GM12873 (cell line): ENCODE results near the gene FN3KRP.

Experiments used
- CTCF ChIP-seq: IDR thresholded peaks from 2 replicates; pipeline ENCODE4 v1.5.1; 2012; ENCODE audit warnings: low read depth, mild to moderate bottlenecking, moderate library complexity, low read length, control low read depth; ENCODE audit not compliant: insufficient read depth; ENCODE audit errors: missing control alignments

The FN3KRP gene

DNA sequence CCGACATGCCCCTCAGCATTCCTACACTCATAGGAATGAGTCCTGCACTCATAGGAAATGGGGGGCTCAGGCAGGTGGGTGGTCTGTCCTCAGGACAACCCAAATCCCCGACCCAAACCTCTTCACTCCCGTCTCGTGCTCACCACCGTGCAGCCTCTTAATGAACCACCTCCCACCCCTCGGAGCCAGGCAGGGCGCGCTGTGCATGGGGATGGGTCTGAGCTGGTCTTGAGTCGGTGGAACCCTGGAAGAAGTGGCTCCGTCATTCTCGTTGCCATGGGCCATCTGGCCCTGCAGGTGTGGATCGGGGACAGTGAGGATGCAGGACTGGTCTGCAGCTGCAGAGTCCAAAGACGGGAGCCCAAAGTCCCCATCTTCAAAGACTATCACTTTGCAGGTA lies 11.6 kb upstream of the FN3KRP start:
- no peak for TF ChIP-seq CTCF

DNA sequence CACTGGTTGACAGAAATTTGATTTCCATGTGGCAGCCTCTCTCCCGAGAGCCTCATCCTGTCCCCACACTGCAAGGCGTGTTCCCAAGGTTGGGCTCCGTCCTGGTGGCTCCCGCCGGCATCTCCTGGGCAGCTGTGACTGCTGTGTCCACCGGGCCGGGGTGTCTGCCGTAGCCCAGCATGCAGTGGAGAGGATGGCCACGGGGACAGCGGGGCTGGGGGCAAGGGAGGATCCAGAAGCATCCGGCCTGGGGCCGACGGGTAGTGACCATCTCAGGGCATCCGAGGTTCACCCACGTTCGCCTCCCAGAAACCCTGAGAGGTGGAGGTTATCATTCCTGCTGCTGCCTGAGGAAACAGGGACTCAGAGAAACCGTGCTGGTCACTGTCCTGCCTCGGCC lies 10.8 kb upstream of the FN3KRP start:
- TF ChIP-seq CTCF, result no peak

DNA sequence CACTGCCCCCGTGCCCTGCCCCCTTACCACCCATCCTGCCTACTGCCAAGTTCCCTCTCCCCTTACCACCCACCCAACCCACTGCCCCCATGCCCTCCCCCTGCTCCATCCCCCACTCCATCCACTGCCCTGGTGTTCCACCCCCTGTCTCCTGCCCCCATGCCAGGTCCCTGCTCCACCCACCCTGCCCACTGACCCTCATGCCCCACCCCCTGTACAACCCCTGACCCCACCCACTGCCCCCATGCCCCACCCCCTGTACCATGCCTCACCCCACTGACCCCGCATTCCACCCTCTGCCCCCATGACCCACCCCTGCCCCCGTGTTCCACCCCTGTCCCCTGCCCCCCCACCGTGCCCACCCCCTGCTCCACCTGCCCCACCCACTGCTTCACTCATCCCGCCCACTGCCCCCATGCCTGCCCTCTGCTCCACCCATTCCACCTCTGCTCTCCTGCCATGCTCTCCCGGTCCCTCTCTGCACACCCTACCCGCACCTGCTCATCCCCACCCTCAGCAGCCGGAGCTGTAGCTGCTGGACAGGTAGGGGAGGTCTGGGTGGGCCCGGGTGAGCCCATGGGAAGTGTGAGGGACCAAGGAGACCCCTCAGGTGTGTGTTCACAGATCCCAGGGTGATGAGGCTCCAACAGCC lies 7.4 kb upstream of the FN3KRP start:
- no peak for TF ChIP-seq CTCF

- TF ChIP-seq CTCF, result no peak
These were observed 6.6 kb upstream of the FN3KRP start for GRCh38 chr17:82709676-82710498.

GRCh38 chr17:82710499-82711232 lies 5.8 kb upstream of the FN3KRP start:
- no peak for TF ChIP-seq CTCF

DNA sequence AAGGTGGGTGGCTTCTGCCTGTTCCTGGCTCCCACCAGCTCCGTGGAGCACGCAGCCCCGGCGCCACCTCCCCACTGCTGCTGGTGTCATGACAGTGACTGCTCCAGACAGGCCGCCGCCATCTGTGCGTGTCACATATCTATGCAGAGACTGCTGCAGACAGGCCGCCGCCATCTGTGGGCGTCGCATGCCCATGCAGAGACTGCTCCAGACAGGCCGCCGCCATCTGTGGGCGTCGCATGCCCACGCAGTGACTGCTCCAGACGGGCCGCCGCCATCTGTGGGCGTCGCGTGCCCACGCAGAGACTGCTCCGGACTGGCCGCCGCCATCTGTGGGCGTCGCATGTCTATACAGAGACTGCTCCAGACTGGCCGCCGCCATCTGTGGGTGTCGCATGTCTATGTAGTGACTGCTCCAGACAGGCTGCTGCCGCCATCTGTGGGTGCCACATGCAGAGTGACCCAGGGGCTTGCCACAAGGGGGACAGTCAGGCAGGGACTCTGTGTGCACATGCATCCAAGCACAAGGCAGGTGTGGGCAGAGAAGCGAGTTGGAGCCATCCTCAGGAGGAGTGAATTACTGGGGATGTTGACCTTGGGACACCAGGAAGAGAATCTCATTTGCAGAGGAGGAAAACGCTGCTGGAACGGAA lies 3.3 kb upstream of the FN3KRP start:
- no peak for TF ChIP-seq CTCF

- no peak for TF ChIP-seq CTCF
These were observed 2.6 kb downstream of the FN3KRP start for GRCh38 chr17:82718986-82719685.
